GM12801 (cell line): Measurements from ENCODE around the gene TLK1.

ENCODE experiments used
- TF ChIP-seq, protein P1 (sequence below): IDR thresholded peaks from one replicate; pipeline ENCODE4 v1.5.1; 2011; ENCODE audit warnings: control low read depth; ENCODE audit not compliant: insufficient read length; ENCODE audit errors: extremely low read depth

Gene TLK1

GRCh38 chr2:170973492-170974303 lies 187.0 kb downstream of the TLK1 start:
- TF ChIP-seq, protein P1, sequence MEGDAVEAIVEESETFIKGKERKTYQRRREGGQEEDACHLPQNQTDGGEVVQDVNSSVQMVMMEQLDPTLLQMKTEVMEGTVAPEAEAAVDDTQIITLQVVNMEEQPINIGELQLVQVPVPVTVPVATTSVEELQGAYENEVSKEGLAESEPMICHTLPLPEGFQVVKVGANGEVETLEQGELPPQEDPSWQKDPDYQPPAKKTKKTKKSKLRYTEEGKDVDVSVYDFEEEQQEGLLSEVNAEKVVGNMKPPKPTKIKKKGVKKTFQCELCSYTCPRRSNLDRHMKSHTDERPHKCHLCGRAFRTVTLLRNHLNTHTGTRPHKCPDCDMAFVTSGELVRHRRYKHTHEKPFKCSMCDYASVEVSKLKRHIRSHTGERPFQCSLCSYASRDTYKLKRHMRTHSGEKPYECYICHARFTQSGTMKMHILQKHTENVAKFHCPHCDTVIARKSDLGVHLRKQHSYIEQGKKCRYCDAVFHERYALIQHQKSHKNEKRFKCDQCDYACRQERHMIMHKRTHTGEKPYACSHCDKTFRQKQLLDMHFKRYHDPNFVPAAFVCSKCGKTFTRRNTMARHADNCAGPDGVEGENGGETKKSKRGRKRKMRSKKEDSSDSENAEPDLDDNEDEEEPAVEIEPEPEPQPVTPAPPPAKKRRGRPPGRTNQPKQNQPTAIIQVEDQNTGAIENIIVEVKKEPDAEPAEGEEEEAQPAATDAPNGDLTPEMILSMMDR: no peak

GRCh38 chr2:170973225-170973491 lies 187.5 kb downstream of the TLK1 start:
- TF ChIP-seq, protein P1: no peak

- TF ChIP-seq, protein P1: no peak
Observed at GRCh38 chr2:170972296-170973224, 188.1 kb downstream of the TLK1 start.

- TF ChIP-seq, protein P1: no peak
Observed at GRCh38 chr2:170971071-170971470, 189.6 kb downstream of the TLK1 start.

- TF ChIP-seq, protein P1: no peak
Observed at GRCh38 chr2:170969872-170970496, 190.7 kb downstream of the TLK1 start.

DNA sequence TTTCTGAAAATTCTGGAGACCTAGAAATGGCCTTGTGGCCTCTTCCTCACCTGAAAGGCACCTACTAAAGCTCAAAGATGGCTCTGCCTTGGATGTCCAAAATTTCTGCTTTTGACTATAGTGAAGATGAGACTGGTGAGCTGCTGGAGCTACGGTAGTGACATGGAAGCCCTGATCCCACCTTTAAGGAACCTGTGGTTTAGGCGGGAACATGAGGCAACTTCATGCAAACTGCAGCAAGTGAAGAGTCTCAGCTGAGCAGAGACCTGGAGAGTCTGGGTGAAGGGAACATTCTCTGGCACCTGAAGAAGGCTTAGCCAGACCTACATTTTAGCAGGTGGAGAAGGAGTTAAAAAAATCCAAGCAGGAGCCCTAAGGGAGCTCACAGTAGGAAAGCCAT lies 191.7 kb downstream of the TLK1 start:
- TF ChIP-seq, protein P1: no peak
